ENCODE results near the gene CCNG2. TPM values are rescaled to one million over a fixed set of nuclear protein-coding genes. Genes with fewer than 3 reads are reported as not detected.

Gene CCNG2
- total RNA-seq, 1 experiment from 2014 or later, result 25.6 TPM

DNA sequence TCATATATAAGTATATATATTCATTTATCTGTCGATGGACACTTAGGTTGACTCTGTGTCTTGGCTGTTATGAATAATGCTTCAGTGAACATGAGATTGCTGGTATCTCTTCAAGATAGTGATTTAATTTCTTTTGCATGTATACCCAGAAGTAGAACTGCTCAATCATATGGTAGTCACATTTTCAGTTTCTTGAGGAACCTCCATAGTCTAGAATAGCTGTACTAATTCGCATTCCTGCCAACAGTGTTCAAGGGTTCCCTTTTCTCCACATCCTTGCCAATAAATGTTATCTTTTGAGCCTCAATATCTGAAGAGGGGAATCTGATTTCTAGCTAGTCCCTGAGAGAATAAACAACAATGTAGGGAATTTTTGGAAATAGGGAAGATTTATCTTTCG lies 32.4 kb upstream of the CCNG2 start:
- Histone ChIP-seq H3K36me3 (ENCODE audit: control insufficient read depth, insufficient read depth, low read length) (no peaks in the 10 kb centered on the region), H3K9me3 (no peaks in the 10 kb centered on the region), H3K4me1 (no peaks in the 10 kb centered on the region), H3K27me3 (replicated peaks; ENCODE audit: control insufficient read depth, insufficient read depth, low read length) (no peaks in the 10 kb centered on the region; the same call in 1 of the 2 replicates), H3K4me3 (ENCODE audit: low read depth, low read length) (no peak overlapping the region)
- no peaks in the 10 kb centered on the region for H3K36me3 Mint-ChIP-seq (ENCODE audit: insufficient read depth, unreplicated experiment)
- BruUV-seq (replicated peaks), result no TSS peak
- no peak overlapping the region for H3K4me3 Mint-ChIP-seq (ENCODE audit: unreplicated experiment)
- no peak for TF ChIP-seq CTCF (IDR thresholded peaks at IDR 0.05; ENCODE audit: insufficient read depth in 1 of 2, low read depth in 1 of 2, low read length in 1 of 2, severe bottlenecking in 1 of 2, unreplicated experiment in 1 of 2)
- CTCF ChIA-PET, result no interaction called here
- POLR2A ChIA-PET, result no interaction called here
- no peaks in the 10 kb centered on the region for H3K27me3 Mint-ChIP-seq (ENCODE audit: insufficient read depth, unreplicated experiment)
- no peak for DNase-seq
- intact Hi-C loops (cut with micrococcal nuclease; ENCODE audit: unreplicated experiment), result no loop called here
- H3K4me1 Mint-ChIP-seq (ENCODE audit: low read depth, unreplicated experiment), result no peaks in the 10 kb centered on the region
- no peak overlapping the region for H3K27ac Mint-ChIP-seq (ENCODE audit: unreplicated experiment)
- no peaks in the 10 kb centered on the region for H3K9me3 Mint-ChIP-seq (ENCODE audit: unreplicated experiment)

DNA sequence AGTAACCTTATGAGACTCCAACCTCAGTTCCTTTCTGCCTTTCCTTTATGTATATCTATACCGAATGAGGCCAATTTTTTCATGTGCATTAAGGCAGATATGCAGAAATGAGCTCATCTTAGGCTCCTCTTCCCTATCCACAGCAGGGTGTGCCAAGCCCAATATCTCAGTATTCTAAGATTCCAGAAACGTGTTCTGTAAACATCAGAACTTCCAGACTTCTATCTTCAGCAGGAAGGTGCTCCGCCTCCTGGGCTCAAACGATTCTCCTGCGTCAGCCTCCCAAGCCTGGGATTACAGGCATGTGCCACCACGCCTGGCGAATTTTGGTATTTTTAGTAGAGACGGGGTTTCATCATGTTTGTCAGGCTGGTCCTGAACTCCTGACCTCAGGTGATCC lies 31.0 kb upstream of the CCNG2 start:
- no peak overlapping the region for H3K4me3 Mint-ChIP-seq (ENCODE audit: unreplicated experiment)
- TF ChIP-seq CTCF (IDR thresholded peaks at IDR 0.05; ENCODE audit: insufficient read depth in 1 of 2, low read depth in 1 of 2, low read length in 1 of 2, severe bottlenecking in 1 of 2, unreplicated experiment in 1 of 2), result no peak
- no TSS peak for BruUV-seq (replicated peaks)
- Histone ChIP-seq H3K36me3 (ENCODE audit: control insufficient read depth, insufficient read depth, low read length) (no peaks in the 10 kb centered on the region), H3K27me3 (replicated peaks; ENCODE audit: control insufficient read depth, insufficient read depth, low read length) (no peaks in the 10 kb centered on the region; the same call in 1 of the 2 replicates), H3K4me1 (no peaks in the 10 kb centered on the region), H3K9me3 (no peaks in the 10 kb centered on the region), H3K4me3 (ENCODE audit: low read depth, low read length) (no peak overlapping the region)
- no peaks in the 10 kb centered on the region for H3K36me3 Mint-ChIP-seq (ENCODE audit: insufficient read depth, unreplicated experiment)
- no peak for DNase-seq
- no peaks in the 10 kb centered on the region for H3K9me3 Mint-ChIP-seq (ENCODE audit: unreplicated experiment)
- ChIA-PET CTCF (no interaction called here), POLR2A (no interaction called here)
- no peak overlapping the region for H3K27ac Mint-ChIP-seq (ENCODE audit: unreplicated experiment)
- no peaks in the 10 kb centered on the region for H3K4me1 Mint-ChIP-seq (ENCODE audit: low read depth, unreplicated experiment)
- intact Hi-C loops (cut with micrococcal nuclease; ENCODE audit: unreplicated experiment), result no loop called here
- H3K27me3 Mint-ChIP-seq (ENCODE audit: insufficient read depth, unreplicated experiment), result no peaks in the 10 kb centered on the region

DNA sequence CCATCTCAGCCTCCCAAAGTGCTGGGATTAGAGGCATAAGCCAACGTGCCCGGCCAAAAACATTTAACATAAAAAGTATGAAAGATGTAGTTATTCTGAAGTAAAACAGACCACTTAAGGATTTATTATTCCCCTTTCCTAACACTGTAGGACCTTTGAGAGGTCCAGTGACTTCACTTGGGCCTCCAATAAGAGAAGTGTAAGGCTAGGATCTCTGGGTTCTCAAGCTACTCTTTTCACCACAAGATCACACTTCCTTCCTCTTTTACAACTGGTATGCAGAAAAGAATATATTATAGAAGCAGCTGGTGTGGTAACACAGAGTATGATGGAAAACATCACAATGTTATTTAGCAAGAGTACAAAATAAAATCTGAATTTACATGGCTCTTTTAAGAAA lies 30.2 kb upstream of the CCNG2 start:
- H3K4me1 ChIP-seq, result no peaks in the 10 kb centered on the region
- intact Hi-C loops (cut with micrococcal nuclease; ENCODE audit: unreplicated experiment), result no loop called here
- no peaks in the 10 kb centered on the region for H3K27me3 Mint-ChIP-seq (ENCODE audit: insufficient read depth, unreplicated experiment)
- no peak for DNase-seq
- TF ChIP-seq CTCF (IDR thresholded peaks at IDR 0.05; ENCODE audit: insufficient read depth in 1 of 2, low read depth in 1 of 2, low read length in 1 of 2, severe bottlenecking in 1 of 2, unreplicated experiment in 1 of 2), result no peak
- no TSS peak for BruUV-seq (replicated peaks)
- H3K4me3 Mint-ChIP-seq (ENCODE audit: unreplicated experiment), result no peak overlapping the region
- ChIA-PET POLR2A (no interaction called here), CTCF (no interaction called here)
- no peaks in the 10 kb centered on the region for H3K4me1 Mint-ChIP-seq (ENCODE audit: low read depth, unreplicated experiment)
- no peak overlapping the region for H3K4me3 ChIP-seq (ENCODE audit: low read depth, low read length)
- H3K27me3 ChIP-seq (replicated peaks; ENCODE audit: control insufficient read depth, insufficient read depth, low read length), result no peaks in the 10 kb centered on the region
- no peak overlapping the region for H3K27ac Mint-ChIP-seq (ENCODE audit: unreplicated experiment)
- no peaks in the 10 kb centered on the region for H3K9me3 ChIP-seq
- H3K36me3 Mint-ChIP-seq (ENCODE audit: insufficient read depth, unreplicated experiment), result no peaks in the 10 kb centered on the region
- no peaks in the 10 kb centered on the region for H3K9me3 Mint-ChIP-seq (ENCODE audit: unreplicated experiment)
- no peaks in the 10 kb centered on the region for H3K36me3 ChIP-seq (ENCODE audit: control insufficient read depth, insufficient read depth, low read length)
